GM12892 (cell line): ENCODE data around the gene COX7A2. TPM values are rescaled to one million over a fixed set of nuclear protein-coding genes. Genes with fewer than 3 reads are reported as not detected.

Experiments
- DNase-seq: peaks from one replicate; pipeline ENCODE4 v3.0.0; 2011; ENCODE audit not compliant: insufficient read length
- FAIRE-seq: peaks from 2 replicates; lab custom pipeline; 2011; peaks lifted over from hg19 to GRCh38; lab: Jason Lieb, UNC
- POLR2A ChIP-seq: IDR thresholded peaks from 2 replicates; pipeline ENCODE4 v1.6.1; 2011; ENCODE audit warnings: low read depth, low read length, control low read depth
- POLR2AphosphoS5 ChIP-seq: IDR thresholded peaks from 2 replicates; pipeline ENCODE4 v1.6.1; 2011; ENCODE audit warnings: low read depth, low read length, control low read depth
- TAF1 ChIP-seq: IDR thresholded peaks from 2 replicates; pipeline ENCODE4 v1.6.1; 2011; ENCODE audit warnings: low read depth, mild to moderate bottlenecking, control low read depth, low read length, borderline replicate concordance
- polyA plus RNA-seq: library from polyadenylated mRNA; unstranded; fragments of >200 nt; gene quantifications from one replicate; pipeline ENCODE4 v1.2.1, GENCODE V29; 2012; ENCODE audit warnings: missing spikeins, inconsistent platforms; ENCODE audit not compliant: missing spikeins

COX7A2 gene
- polyA plus RNA-seq = 412 TPM

GRCh38 chr6:75243333-75244062, at the start of gene COX7A2:
TSS of gene COX7A2 (minus strand) at chr6:75243801. CDS start at chr6:75243734, 67 bp downstream.
- peak; percentile 99 for FAIRE-seq

GRCh38 chr6:75292555-75292954, 49.0 kb upstream of the COX7A2 start:
- no peak for TF ChIP-seq TAF1
- TF ChIP-seq POLR2A = no peak
- TF ChIP-seq POLR2AphosphoS5 = no peak
- DNase-seq (no peak), FAIRE-seq (no peak)

More at GRCh38 chr6:75243333-75244062, at the start of gene COX7A2:
- peak; percentile 47 for DNase-seq
- TF ChIP-seq POLR2A = peak; percentile 94
- TF ChIP-seq TAF1 = peak; percentile 84
- peak; percentile 95 for TF ChIP-seq POLR2AphosphoS5

GRCh38 chr6:75291744-75292143, 48.1 kb upstream of the COX7A2 start:
- FAIRE-seq (no peak), DNase-seq (no peak)
- TF ChIP-seq TAF1 (no peak), POLR2A (no peak), POLR2AphosphoS5 (no peak)

- FAIRE-seq (no peak), DNase-seq (no peak)
- TF ChIP-seq POLR2A = no peak
- TF ChIP-seq TAF1 = no peak
- no peak for TF ChIP-seq POLR2AphosphoS5
Measured at GRCh38 chr6:75291331-75291730, 47.7 kb upstream of the COX7A2 start.

GRCh38 chr6:75290136-75290945, 46.7 kb upstream of the COX7A2 start:
- TF ChIP-seq POLR2A = no peak
- FAIRE-seq (no peak), DNase-seq (no peak)

GRCh38 chr6:75288023-75288422, 44.4 kb upstream of the COX7A2 start:
- FAIRE-seq (no peak), DNase-seq (no peak)
- TF ChIP-seq POLR2A (no peak), TAF1 (no peak), POLR2AphosphoS5 (no peak)

- TF ChIP-seq POLR2AphosphoS5 (no peak), POLR2A (no peak), TAF1 (no peak)
- DNase-seq (no peak), FAIRE-seq (no peak)
Measured at GRCh38 chr6:75287424-75287823, 43.8 kb upstream of the COX7A2 start.

GRCh38 chr6:75286955-75287354, 43.4 kb upstream of the COX7A2 start:
- TF ChIP-seq TAF1 = no peak
- no peak for TF ChIP-seq POLR2AphosphoS5
- TF ChIP-seq POLR2A = no peak
- DNase-seq (no peak), FAIRE-seq (no peak)

GRCh38 chr6:75285283-75285639, 41.7 kb upstream of the COX7A2 start:
- no peak for DNase-seq
- FAIRE-seq = no peak
- TF ChIP-seq TAF1 = no peak
- no peak for TF ChIP-seq POLR2A
- no peak for TF ChIP-seq POLR2AphosphoS5

GRCh38 chr6:75284632-75285282, 41.2 kb upstream of the COX7A2 start, which contains the start of gene TMEM30A:
TSS of gene TMEM30A (minus strand) at chr6:75284792. CDS start at chr6:75284638, 154 bp downstream.
- DNase-seq = peak; percentile 67
- TF ChIP-seq TAF1 (peak; percentile 86), POLR2AphosphoS5 (peak; percentile 97), POLR2A (peak; percentile 97)
- FAIRE-seq = peak; percentile 100

GRCh38 chr6:75283907-75284631, 40.5 kb upstream of the COX7A2 start:
- DNase-seq (no peak), FAIRE-seq (no peak)
- TF ChIP-seq TAF1 = no peak

- FAIRE-seq (no peak), DNase-seq (no peak)
- TF ChIP-seq TAF1 (no peak), POLR2A (no peak), POLR2AphosphoS5 (no peak)
Measured at GRCh38 chr6:75282706-75283105, 39.1 kb upstream of the COX7A2 start.
